ENCODE data around the gene BACH2. TPM values are rescaled to one million over a fixed set of nuclear protein-coding genes. Genes with fewer than 3 reads are reported as not detected.
"Not testable (repeated sequence)": the region's sequence is repeated elsewhere in the genome, so short reads cannot be mapped to it uniquely, and the experiment has no call there.

BACH2 gene
- total RNA-seq, 1 donor, result under 0.01 TPM

- no peak for TF ChIP-seq CTCF (IDR thresholded peaks at IDR 0.05; ENCODE audit: insufficient read depth, low read depth, low read length)
- DNase-seq (ENCODE audit: low read depth), result no peak
- H3K4me3 ChIP-seq (ENCODE audit: low read depth, low read length), result no peak overlapping the region
Measured at GRCh38 chr6:90175627-90176538, 120.8 kb downstream of the BACH2 start.

- H3K4me3 ChIP-seq (ENCODE audit: low read depth, low read length), result no peak overlapping the region
- no peak for TF ChIP-seq CTCF (IDR thresholded peaks at IDR 0.05; ENCODE audit: insufficient read depth, low read depth, low read length)
- no peak for DNase-seq (ENCODE audit: low read depth)
Measured at GRCh38 chr6:90173262-90173925, 123.2 kb downstream of the BACH2 start.

- H3K4me3 ChIP-seq (ENCODE audit: low read depth, low read length), result no peak overlapping the region
- no peak for TF ChIP-seq CTCF (IDR thresholded peaks at IDR 0.05; ENCODE audit: insufficient read depth, low read depth, low read length)
- no peak for DNase-seq (ENCODE audit: low read depth)
Measured at GRCh38 chr6:90170601-90171000, 126.0 kb downstream of the BACH2 start.

GRCh38 chr6:90169374-90169773 lies 127.3 kb downstream of the BACH2 start:
- DNase-seq (ENCODE audit: low read depth), result peak; percentile 20
- H3K4me3 ChIP-seq (ENCODE audit: low read depth, low read length), result no peak overlapping the region
- no peak for TF ChIP-seq CTCF (IDR thresholded peaks at IDR 0.05; ENCODE audit: insufficient read depth, low read depth, low read length)

- no peak for TF ChIP-seq CTCF (IDR thresholded peaks at IDR 0.05; ENCODE audit: insufficient read depth, low read depth, low read length)
- peak; percentile 51 for DNase-seq (ENCODE audit: low read depth)
- no peak overlapping the region for H3K4me3 ChIP-seq (ENCODE audit: low read depth, low read length)
Measured at GRCh38 chr6:90168693-90169131, 127.9 kb downstream of the BACH2 start.

- TF ChIP-seq CTCF (IDR thresholded peaks at IDR 0.05; ENCODE audit: insufficient read depth, low read depth, low read length), result no peak
- no peak overlapping the region for H3K4me3 ChIP-seq (ENCODE audit: low read depth, low read length)
- DNase-seq (ENCODE audit: low read depth), result peak; percentile 9
Measured at GRCh38 chr6:90167514-90168379, 128.9 kb downstream of the BACH2 start.

GRCh38 chr6:90166155-90166924 lies 130.3 kb downstream of the BACH2 start:
- H3K4me3 ChIP-seq (ENCODE audit: low read depth, low read length); DNase-seq (ENCODE audit: low read depth): not testable (repeated sequence)

All from fibroblast of villous mesenchyme (primary cell).